Natural killer cell (primary cell): ENCODE results near the gene GGT7. TPM values are rescaled to one million over a fixed set of nuclear protein-coding genes. Genes with fewer than 3 reads are reported as not detected.

ENCODE experiments used
- ATAC-seq, 3 donors: fragments of 150-1000 bp in 2 of 3; fragments of 200-7000 bp in 1 of 3; cut with Tn5 transposase; 1 replicate in 1 of 3; 2 replicates in 2 of 3; pipeline ENCODE4 v1.10.0; 2021; ENCODE audit warnings: mild to moderate bottlenecking in 2 of 3, moderate library complexity in 2 of 3
- DNase-seq, 2 donors: peaks; one replicate each; pipeline versions ENCODE4 v3.0.0 to v3.0.0-alpha.2; 2013 to 2021; ENCODE audit warnings: mixed read lengths in 1 of 2
- H3K27ac ChIP-seq: one replicate; pipeline ENCODE4 v1.5.1; 2013; ENCODE audit warnings: mild to moderate bottlenecking, low read length
- H3K27me3 ChIP-seq: one replicate; pipeline ENCODE4 v1.6.1; 2013; ENCODE audit warnings: low read length; ENCODE audit not compliant: control insufficient read depth, insufficient read depth
- H3K36me3 ChIP-seq: one replicate; pipeline ENCODE4 v1.6.1; 2013; ENCODE audit warnings: low read length; ENCODE audit not compliant: control insufficient read depth, insufficient read depth
- H3K4me1 ChIP-seq: one replicate; pipeline ENCODE4 v1.6.1; 2013; ENCODE audit warnings: low read length; ENCODE audit not compliant: control insufficient read depth, insufficient read depth
- H3K4me3 ChIP-seq: one replicate; pipeline ENCODE4 v1.5.1; 2013; ENCODE audit warnings: low read length
- H3K9me3 ChIP-seq: one replicate; pipeline ENCODE4 v1.6.1; 2013; ENCODE audit warnings: low read length; ENCODE audit not compliant: control insufficient read depth, insufficient read depth
- H3K27ac Mint-ChIP-seq, 2 donors: one replicate each; pipeline ENCODE4 v1.8.0; 2022; ENCODE audit warnings: mild to moderate bottlenecking in 2 of 2, mixed read lengths in 2 of 2, moderate library complexity in 1 of 2
- H3K27me3 Mint-ChIP-seq, 2 donors: one replicate each; pipeline ENCODE4 v1.8.0; 2022; ENCODE audit warnings: low read depth in 2 of 2, mixed read lengths in 2 of 2
- H3K36me3 Mint-ChIP-seq: one replicate; pipeline ENCODE4 v1.8.0; 2022; ENCODE audit warnings: mixed read lengths
- H3K4me1 Mint-ChIP-seq, 2 donors: one replicate each; pipeline ENCODE4 v1.8.0; 2022; ENCODE audit warnings: mixed read lengths in 2 of 2
- H3K4me3 Mint-ChIP-seq: one replicate; pipeline ENCODE4 v1.8.0; 2022; ENCODE audit warnings: mild to moderate bottlenecking, moderate library complexity, mixed read lengths
- H3K9me3 Mint-ChIP-seq, 2 donors: one replicate each; pipeline ENCODE4 v1.8.0; 2022; ENCODE audit warnings: mixed read lengths in 2 of 2
- WGBS: methylation state at CpG from one replicate; pipeline ENCODE4 v1.1.7; 2013; ENCODE audit warnings: missing lambda C conversion rate; ENCODE audit not compliant: insufficient coverage; 5-methylcytosine and 5-hydroxymethylcytosine counted together
- intact Hi-C: fragments of 100-400 bp; cut with micrococcal nuclease; formaldehyde crosslinking; loops from one replicate; pipeline ENCODE4 v1.14.2; 2022
- total RNA-seq, 4 donors: library from RNA; stranded (reverse); fragments of 120-200 nt in 1 of 4; gene quantifications; one replicate each; pipeline versions ENCODE4 v1.2.3 to v1.2.4, GENCODE V29; 2013 to 2022
- TF ChIP-seq, protein P1 (sequence below): fragments of 200-600 bp; IDR thresholded peaks from one replicate; pipeline ENCODE4 v1.8.0; 2022; ENCODE audit warnings: antibody characterized with exemption

The GGT7 gene
- total RNA-seq, 3 donors from 2014 or later (not counting 1 experiment from before 2014, with no cell fraction given): 7.4 to 12.8 (median 12.1) TPM

DNA sequence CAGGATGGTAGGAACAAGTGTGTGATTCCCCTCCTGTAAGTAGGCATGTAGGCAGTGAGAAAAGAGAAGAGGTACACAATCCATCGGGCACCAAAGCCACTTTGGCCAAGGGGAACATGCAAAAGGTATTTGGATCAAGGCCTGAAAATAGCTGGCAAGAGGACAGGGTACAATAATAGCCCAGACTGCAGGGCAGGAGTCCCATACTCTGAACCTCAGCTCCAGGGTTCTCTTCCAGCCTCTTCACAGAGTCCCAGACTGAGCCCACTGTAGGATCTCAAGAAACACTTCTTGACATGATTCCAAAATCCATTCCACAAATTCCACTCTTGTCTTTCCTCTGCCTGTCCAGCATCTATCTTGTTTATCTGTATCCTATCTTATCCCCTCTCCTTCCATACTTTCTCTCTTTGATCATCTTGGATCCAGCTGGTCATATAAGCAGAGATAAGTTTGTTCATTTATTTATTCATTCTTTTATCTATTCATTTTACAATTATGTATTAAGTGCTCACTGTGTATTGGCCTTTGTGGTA lies 23.5 kb upstream of the GGT7 start:
- no peak for ATAC-seq
- TF ChIP-seq, protein P1, sequence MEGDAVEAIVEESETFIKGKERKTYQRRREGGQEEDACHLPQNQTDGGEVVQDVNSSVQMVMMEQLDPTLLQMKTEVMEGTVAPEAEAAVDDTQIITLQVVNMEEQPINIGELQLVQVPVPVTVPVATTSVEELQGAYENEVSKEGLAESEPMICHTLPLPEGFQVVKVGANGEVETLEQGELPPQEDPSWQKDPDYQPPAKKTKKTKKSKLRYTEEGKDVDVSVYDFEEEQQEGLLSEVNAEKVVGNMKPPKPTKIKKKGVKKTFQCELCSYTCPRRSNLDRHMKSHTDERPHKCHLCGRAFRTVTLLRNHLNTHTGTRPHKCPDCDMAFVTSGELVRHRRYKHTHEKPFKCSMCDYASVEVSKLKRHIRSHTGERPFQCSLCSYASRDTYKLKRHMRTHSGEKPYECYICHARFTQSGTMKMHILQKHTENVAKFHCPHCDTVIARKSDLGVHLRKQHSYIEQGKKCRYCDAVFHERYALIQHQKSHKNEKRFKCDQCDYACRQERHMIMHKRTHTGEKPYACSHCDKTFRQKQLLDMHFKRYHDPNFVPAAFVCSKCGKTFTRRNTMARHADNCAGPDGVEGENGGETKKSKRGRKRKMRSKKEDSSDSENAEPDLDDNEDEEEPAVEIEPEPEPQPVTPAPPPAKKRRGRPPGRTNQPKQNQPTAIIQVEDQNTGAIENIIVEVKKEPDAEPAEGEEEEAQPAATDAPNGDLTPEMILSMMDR: no peak
- H3K9me3 Mint-ChIP-seq: no peaks in the 10 kb centered on the region
- no peak for DNase-seq
- Histone ChIP-seq H3K4me1 (peaks cover 2% of the 10 kb centered on the region), H3K9me3 (no peaks in the 10 kb centered on the region), H3K4me3 (no peak overlapping the region), H3K27me3 (peaks cover 2% of the 10 kb centered on the region), H3K27ac (no peak overlapping the region), H3K36me3 (no peaks in the 10 kb centered on the region)
- WGBS: 78% methylated on average over 1 of the region's 1 CpG
- H3K27me3 Mint-ChIP-seq: no peaks in the 10 kb centered on the region
- H3K36me3 Mint-ChIP-seq: no peaks in the 10 kb centered on the region
- no peak overlapping the region for H3K27ac Mint-ChIP-seq
- intact Hi-C loops: no loop called here
- H3K4me3 Mint-ChIP-seq: no peak overlapping the region
- no peaks in the 10 kb centered on the region for H3K4me1 Mint-ChIP-seq

DNA sequence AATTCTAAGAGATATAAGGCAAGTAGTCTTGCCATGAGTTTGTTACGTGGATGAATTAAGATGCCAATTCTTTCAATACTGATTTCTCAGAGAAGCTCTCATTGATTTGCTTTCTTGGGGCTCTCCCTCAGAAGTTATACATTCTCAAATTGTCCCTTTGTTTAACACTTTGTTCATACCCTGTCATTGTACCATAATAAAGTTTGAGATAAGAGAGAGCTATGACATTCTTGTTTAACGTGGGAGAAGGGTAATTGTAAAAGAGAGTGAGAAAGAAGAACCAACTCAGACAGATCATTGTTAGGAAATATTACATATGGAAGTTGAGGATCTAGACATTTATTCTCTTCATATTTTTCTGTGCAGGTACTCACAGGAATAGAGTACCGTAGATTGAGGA lies 22.8 kb upstream of the GGT7 start:
- intact Hi-C loops: no loop called here
- H3K27ac Mint-ChIP-seq: no peak overlapping the region
- Histone ChIP-seq H3K27ac (no peak overlapping the region), H3K36me3 (no peaks in the 10 kb centered on the region), H3K4me3 (no peak overlapping the region), H3K9me3 (no peaks in the 10 kb centered on the region), H3K4me1 (peaks cover 2% of the 10 kb centered on the region), H3K27me3 (peaks cover 2% of the 10 kb centered on the region)
- H3K4me3 Mint-ChIP-seq: no peak overlapping the region
- H3K27me3 Mint-ChIP-seq: no peaks in the 10 kb centered on the region
- 92% methylated on average over 2 of the region's 3 CpGs for WGBS
- no peaks in the 10 kb centered on the region for H3K4me1 Mint-ChIP-seq
- no peaks in the 10 kb centered on the region for H3K36me3 Mint-ChIP-seq
- no peak for DNase-seq
- TF ChIP-seq, protein P1: no peak
- no peak for ATAC-seq
- no peaks in the 10 kb centered on the region for H3K9me3 Mint-ChIP-seq

DNA sequence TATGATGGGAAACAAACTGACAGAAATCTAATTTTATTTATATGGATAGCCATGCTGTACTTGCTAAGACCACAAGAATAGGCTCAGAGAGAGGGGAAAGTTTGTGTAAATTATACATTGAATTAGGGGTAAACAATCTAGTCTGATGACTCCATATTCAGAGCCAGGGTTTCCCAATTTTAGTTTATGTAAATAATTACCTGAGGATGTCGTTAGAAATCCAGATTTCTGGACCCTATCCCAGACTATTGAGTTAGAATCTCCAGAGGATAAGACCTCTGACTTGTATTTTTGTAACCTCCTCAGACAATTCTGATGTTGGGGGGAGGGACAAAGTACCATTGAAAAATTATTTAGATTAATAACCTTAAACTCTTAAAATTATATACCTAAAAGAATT lies 22.1 kb upstream of the GGT7 start:
- Histone ChIP-seq H3K27ac (no peak overlapping the region), H3K9me3 (no peaks in the 10 kb centered on the region), H3K4me1 (peaks cover 2% of the 10 kb centered on the region), H3K4me3 (no peak overlapping the region), H3K36me3 (no peaks in the 10 kb centered on the region), H3K27me3 (peaks cover 2% of the 10 kb centered on the region)
- intact Hi-C loops: no loop called here
- TF ChIP-seq, protein P1: no peak
- ATAC-seq: no peak
- H3K36me3 Mint-ChIP-seq: no peaks in the 10 kb centered on the region
- no peak for DNase-seq
- H3K27me3 Mint-ChIP-seq: peaks cover 0 to 1% of the 10 kb centered on the region in 2 donors
- no peak overlapping the region for H3K27ac Mint-ChIP-seq
- WGBS: 100% methylated on average over 1 of the region's 1 CpG
- no peaks in the 10 kb centered on the region for H3K4me1 Mint-ChIP-seq
- no peak overlapping the region for H3K4me3 Mint-ChIP-seq
- no peaks in the 10 kb centered on the region for H3K9me3 Mint-ChIP-seq

DNA sequence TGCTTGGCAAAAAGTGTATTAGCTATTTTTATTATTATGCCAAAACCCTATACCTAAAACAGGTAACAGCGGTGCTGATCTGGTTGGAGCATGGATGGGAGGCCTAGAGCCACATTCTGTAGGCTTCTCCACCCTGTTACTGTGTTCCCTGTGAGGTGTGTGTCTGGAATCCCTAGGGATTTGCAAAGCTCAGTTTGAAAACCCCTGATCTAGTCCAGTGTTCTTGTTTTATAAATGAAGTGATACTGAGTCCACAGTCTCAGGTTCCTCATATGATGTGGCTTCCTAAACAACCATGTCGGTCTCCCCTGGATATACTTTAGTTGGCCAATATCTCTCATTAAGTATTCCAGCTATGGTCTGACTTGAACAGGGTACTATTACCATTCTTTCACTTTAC lies 20.0 kb upstream of the GGT7 start:
- H3K27ac ChIP-seq: no peak overlapping the region
- H3K36me3 Mint-ChIP-seq: no peaks in the 10 kb centered on the region
- no peaks in the 10 kb centered on the region for H3K4me1 Mint-ChIP-seq
- H3K27ac Mint-ChIP-seq: no peak overlapping the region
- H3K4me1 ChIP-seq: peaks cover 2% of the 10 kb centered on the region
- H3K9me3 ChIP-seq: no peaks in the 10 kb centered on the region
- no peaks in the 10 kb centered on the region for H3K36me3 ChIP-seq
- H3K27me3 ChIP-seq: peaks cover 2% of the 10 kb centered on the region
- DNase-seq (no peak), ATAC-seq (no peak)
- intact Hi-C loops: no loop called here
- TF ChIP-seq, protein P1: no peak
- 93% methylated on average over 2 of the region's 2 CpGs for WGBS
- H3K9me3 Mint-ChIP-seq: no peaks in the 10 kb centered on the region
- H3K27me3 Mint-ChIP-seq: peaks cover 7 to 10% of the 10 kb centered on the region in 2 donors
- H3K4me3 ChIP-seq: no peak overlapping the region
- no peak overlapping the region for H3K4me3 Mint-ChIP-seq
